CD4-positive, alpha-beta T cell treated with Interferon alpha-2 for 1 hour (primary cell): ENCODE data around the gene CBARP.

Source experiments
- DNase-seq, 2 donors: peaks; one replicate each; pipeline ENCODE4 v3.0.0-alpha.2; 2020 to 2022

The CBARP gene

GRCh38 chr19:1238369-1239303 lies 831 bp upstream of the CBARP start:
- DNase-seq, result no peak

GRCh38 chr19:1237027-1237659 lies 662 bp downstream of the CBARP start:
- no peak for DNase-seq

- no peak for DNase-seq
Measured at GRCh38 chr19:1236576-1236975, 1.2 kb downstream of the CBARP start.

- no peak for DNase-seq
Measured at GRCh38 chr19:1235625-1236538, 1.9 kb downstream of the CBARP start.

- DNase-seq, result no peak
Measured at GRCh38 chr19:1234955-1235380, 2.8 kb downstream of the CBARP start.

- DNase-seq, result no peak
Measured at GRCh38 chr19:1234051-1234954, 3.5 kb downstream of the CBARP start.

- no peak for DNase-seq
Measured at GRCh38 chr19:1233115-1233667, 4.6 kb downstream of the CBARP start.

GRCh38 chr19:1232652-1233072 lies 5.1 kb downstream of the CBARP start:
- no peak for DNase-seq

GRCh38 chr19:1231729-1232637 lies 5.8 kb downstream of the CBARP start:
- no peak for DNase-seq

GRCh38 chr19:1230783-1231489 lies 6.9 kb downstream of the CBARP start:
- DNase-seq, result no peak

- DNase-seq, result no peak
Measured at GRCh38 chr19:1229924-1230782, 7.7 kb downstream of the CBARP start.

- DNase-seq, result no peak
Measured at GRCh38 chr19:1229056-1229923, 8.5 kb downstream of the CBARP start.

GRCh38 chr19:1228161-1228957 lies 9.4 kb downstream of the CBARP start:
- no peak for DNase-seq

GRCh38 chr19:1227304-1228054 lies 10.3 kb downstream of the CBARP start:
- no peak for DNase-seq

- DNase-seq, result no peak
Measured at GRCh38 chr19:1226522-1227303, 11.1 kb downstream of the CBARP start.

- DNase-seq, result no peak
Measured at GRCh38 chr19:1226227-1226518, 11.6 kb downstream of the CBARP start.
